Stimulated activated naive CD4-positive, alpha-beta T cell (primary cell): ENCODE data around the gene IFT25.
"Not testable (repeated sequence)": the region's sequence is repeated elsewhere in the genome, so short reads cannot be mapped to it uniquely, and the experiment has no call there.

Experiments
- DNase-seq, 6 experiments: peaks; one replicate each; lab custom pipeline; 2025; lab: John Stamatoyannopoulos, UW

IFT25 gene

GRCh38 chr1:53945433-53946251 is at the start of gene IFT25:
IFT25 (minus strand) TSS chr1:53945699; CDS start chr1:53940082, 5,617 bp downstream.
- DNase-seq, result peak; percentile 96 to 100 (median 98)

- not testable (repeated sequence) for DNase-seq
These were observed 49.0 kb upstream of the IFT25 start for GRCh38 chr1:53994516-53994915.

GRCh38 chr1:53992085-53992874 is 46.8 kb upstream of the IFT25 start:
- DNase-seq, result no peak

GRCh38 chr1:53987880-53988279 is 42.4 kb upstream of the IFT25 start:
- no peak for DNase-seq

- DNase-seq, result peak in 4 of 6 experiments; percentile 4 to 70 (median 60)
These were observed 41.0 kb upstream of the IFT25 start for GRCh38 chr1:53986458-53986857.

- DNase-seq, result no peak
These were observed 39.2 kb upstream of the IFT25 start for GRCh38 chr1:53984726-53985125.

- no peak for DNase-seq
These were observed 37.2 kb upstream of the IFT25 start for GRCh38 chr1:53982763-53983104.

- DNase-seq, result no peak
These were observed 36.7 kb upstream of the IFT25 start for GRCh38 chr1:53982034-53982762.

- no peak for DNase-seq
These were observed 35.7 kb upstream of the IFT25 start for GRCh38 chr1:53981220-53981619.

GRCh38 chr1:53979712-53980450 is 34.4 kb upstream of the IFT25 start:
- no peak for DNase-seq

GRCh38 chr1:53975861-53976260 is 30.4 kb upstream of the IFT25 start:
- DNase-seq, result no peak

- DNase-seq, result no peak
These were observed 26.2 kb upstream of the IFT25 start for GRCh38 chr1:53971718-53972117.

GRCh38 chr1:53969323-53969722 is 23.8 kb upstream of the IFT25 start:
- not testable (repeated sequence) for DNase-seq

- DNase-seq, result no peak
These were observed 22.6 kb upstream of the IFT25 start for GRCh38 chr1:53968125-53968513.

- DNase-seq, result no peak
These were observed 22.1 kb upstream of the IFT25 start for GRCh38 chr1:53967409-53968124.

- DNase-seq, result no peak
These were observed 21.3 kb upstream of the IFT25 start for GRCh38 chr1:53966794-53967193.

GRCh38 chr1:53964109-53964508 is 18.6 kb upstream of the IFT25 start:
- DNase-seq, result no peak

- no peak for DNase-seq
These were observed 18.0 kb upstream of the IFT25 start for GRCh38 chr1:53963460-53963859.

- DNase-seq, result no peak
These were observed 16.9 kb upstream of the IFT25 start for GRCh38 chr1:53962395-53962794.

GRCh38 chr1:53959664-53960250 is 14.3 kb upstream of the IFT25 start:
- peak in 3 of 6 experiments; percentile 25 to 57 (median 51) for DNase-seq
